Activated T-helper 9 cell treated with anti-CD3 and anti-CD28 coated beads, Interleukin-2, amount 50 U/mL, for 16 hours (primary cell): Measurements from ENCODE around the gene GRIPAP1.
"Not testable (repeated sequence)": the region's sequence is repeated elsewhere in the genome, so short reads cannot be mapped to it uniquely, and the experiment has no call there.

Experiments used
- DNase-seq: peaks from one replicate; pipeline ENCODE4 v3.0.0-alpha.2; 2020; ENCODE audit warnings: low read depth

GRIPAP1 gene

DNA sequence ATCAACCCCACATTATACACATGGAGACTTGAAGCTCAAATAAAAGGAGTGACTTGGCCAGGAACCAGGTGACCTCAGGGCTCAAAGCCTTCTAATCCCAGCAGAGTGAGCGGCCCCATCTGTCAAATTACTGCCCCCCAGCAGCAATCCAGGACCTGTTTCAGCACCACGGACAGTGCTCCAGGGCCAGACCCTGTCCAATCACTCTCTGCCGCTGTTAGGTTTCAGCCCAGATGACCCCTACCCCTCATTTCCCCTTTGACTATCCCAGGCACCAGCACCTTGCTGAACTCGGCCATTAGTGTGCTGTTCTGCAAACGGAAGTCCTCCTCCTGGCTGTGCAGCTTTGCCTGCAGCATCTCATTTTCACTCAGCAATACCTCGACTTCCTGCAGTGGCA is 5.1 kb downstream of the GRIPAP1 start:
- no peak for DNase-seq

DNA sequence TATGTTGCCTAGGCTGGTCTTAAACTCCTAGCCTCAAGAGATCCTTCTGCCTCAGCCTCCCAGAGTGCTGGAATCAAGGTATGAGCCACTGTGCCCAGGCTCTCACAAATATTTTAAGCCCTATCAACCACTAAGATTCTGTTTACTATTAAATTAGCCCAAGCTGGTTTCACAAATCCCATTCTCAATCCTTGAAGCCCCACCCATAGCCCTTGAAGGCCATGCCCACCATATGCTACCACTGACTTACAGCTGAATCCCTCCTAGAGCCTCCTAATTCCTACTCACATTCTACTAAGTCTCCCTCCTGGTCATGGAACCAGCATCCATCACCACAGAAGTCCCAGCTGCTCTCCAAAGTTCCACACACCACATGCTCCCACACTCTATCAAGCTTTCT is 9.7 kb downstream of the GRIPAP1 start:
- DNase-seq = no peak

DNA sequence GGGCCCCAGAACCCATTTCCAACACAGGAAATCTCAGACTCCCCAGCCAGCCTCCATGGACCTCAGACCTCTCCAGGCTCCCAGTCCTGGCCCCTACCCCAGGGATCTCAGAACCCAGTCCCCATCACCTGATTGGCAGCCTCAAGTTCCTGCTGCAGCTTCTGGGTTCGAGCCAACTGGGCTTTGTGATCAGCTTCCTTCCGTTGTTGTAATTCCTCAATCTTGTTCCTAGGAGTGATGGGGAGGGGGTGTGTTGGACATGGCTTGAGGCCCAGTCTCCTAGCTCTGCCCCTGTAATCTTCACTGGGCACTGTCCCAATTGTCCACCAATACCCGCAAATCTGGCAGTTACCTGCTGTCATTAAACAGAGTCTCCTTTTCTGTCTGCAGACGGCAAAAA is 12.6 kb downstream of the GRIPAP1 start:
- DNase-seq = no peak

DNA sequence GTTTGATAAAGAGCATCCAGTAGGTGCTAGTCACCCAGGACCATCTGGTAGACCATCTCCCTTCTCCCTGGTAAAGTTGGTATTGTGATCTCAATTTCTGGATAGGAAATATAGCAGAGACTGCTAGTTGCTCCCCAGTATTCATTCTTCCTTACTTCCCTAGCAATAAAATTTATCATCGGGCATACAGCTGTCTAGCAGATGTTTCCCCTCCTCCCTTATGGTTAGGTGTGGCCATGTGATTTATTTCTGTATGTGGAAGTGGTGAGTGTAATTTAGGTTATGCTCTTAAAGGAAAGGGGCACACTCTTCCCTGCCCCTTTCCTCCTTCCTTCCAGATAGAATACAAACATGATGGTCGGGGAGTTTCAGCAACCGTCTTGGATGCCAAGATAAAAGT is 18.2 kb downstream of the GRIPAP1 start:
- no peak for DNase-seq

DNA sequence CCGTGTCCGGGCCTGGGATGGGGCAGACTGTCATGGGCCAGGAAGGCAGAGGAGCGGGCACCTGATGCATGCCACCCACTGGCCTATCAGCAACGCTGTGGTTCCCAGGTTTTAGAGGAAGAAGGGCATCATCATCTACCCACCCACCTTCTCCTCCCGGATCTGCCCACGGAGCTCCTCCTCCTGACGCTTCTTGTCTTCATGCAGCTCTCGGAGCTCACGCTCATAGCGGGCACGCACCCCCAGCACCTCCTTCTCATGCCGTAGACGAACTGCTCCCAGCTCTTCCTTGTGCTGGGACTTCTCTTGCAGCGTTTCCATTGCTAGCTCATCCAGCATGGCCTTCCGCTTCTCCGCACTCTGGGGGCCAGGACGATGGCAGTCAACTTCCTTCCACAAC is 19.0 kb downstream of the GRIPAP1 start:
- DNase-seq = no peak

DNA sequence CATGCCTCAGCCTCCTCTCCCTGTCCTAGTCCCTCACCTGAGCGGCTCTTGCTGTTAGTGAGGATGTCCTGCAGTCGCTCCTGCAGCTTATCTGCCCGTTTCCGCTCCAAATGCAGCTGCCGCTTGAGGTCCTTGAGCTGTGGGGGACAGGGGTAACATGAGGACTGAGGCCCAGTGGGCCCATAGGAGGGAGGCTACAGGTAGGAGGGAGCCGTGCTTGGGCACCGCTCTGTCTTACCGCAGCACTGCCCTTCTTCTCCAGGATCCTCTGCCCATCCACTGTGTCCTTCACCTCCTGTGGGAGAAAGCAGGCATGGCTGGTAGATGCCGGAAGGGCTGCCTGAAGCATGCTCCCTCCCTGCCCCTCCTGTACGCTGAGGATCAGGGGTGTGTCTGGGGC is 20.9 kb downstream of the GRIPAP1 start:
- DNase-seq = no peak

DNA sequence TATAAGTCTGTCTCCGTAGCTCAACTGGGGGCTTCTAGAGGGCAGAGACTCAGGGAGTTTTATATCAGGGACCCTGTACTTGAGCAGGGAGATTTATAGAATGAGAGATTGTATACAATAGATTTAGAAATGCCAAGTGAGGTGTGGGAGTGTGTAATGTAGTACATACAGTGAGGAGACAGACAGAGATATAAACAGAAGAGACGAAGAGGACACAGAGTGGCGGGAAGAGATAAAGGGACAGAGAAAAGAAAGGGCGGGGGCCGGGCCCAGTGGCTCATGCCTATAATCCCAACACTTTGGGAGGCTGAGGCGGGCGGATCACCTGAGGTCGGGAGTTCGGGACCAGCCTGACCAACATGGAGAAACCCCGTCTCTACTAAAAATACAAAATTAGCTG is 21.7 kb downstream of the GRIPAP1 start:
- not testable (repeated sequence) for DNase-seq

DNA sequence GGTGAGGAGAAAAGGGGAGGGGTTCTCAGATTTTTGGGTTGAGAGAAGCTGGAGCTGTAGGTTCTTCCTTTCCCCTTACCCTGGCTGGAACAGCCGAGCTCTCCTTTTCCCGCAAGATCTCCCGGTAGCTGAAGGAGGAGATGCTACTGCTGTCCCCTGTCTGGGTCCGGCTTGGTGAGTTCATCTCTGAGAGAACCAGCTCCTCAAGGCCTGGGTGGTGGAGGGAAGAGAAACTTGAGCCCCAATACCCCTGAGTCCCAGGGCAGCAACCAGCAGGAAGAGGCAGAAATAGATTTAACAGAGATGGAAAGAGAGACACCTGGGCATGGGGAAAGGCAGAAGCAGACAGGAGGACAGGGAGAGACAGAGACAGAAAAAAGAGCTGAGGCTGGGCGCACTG is 23.8 kb downstream of the GRIPAP1 start:
- DNase-seq = no peak

DNA sequence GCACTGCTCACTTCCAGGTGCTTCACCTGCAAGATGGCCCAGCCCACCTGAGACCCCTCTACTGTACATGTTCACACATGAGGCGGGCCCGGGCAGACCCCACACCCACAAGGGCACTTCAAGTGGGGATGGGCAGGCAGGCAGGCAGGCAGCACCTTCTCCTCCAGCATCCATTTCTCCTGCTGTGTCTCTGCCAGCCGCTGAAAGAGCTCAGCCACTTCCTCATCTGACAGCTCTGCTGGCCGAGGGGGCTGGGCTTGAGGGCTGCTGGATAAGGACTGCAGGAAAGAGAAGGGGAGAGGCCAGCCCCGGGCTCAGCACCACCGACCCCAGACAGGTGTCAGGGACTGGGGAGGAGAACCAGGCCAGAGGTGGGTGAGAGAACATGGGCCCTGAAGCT is 26.0 kb downstream of the GRIPAP1 start:
- DNase-seq = no peak

DNA sequence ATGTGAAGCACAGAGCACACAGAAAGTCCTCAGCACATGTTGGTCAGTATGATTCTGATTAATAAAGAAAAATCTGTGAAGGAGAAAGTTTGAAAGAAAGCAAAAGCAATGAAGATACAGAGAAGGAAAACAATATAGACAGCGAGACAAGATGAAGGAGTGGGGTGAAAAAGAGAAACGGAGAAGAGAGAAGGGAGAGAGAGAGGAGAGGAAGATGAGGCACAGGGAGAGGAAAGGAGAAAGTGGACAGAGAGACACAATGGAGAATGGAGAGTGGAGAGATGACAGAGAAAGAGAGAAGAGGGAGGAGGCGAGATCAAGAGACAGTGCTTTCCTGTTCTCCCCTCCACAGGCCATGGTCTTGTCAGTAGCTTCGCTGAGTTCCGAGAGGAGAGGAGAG is 26.5 kb downstream of the GRIPAP1 start:
- no peak for DNase-seq

DNA sequence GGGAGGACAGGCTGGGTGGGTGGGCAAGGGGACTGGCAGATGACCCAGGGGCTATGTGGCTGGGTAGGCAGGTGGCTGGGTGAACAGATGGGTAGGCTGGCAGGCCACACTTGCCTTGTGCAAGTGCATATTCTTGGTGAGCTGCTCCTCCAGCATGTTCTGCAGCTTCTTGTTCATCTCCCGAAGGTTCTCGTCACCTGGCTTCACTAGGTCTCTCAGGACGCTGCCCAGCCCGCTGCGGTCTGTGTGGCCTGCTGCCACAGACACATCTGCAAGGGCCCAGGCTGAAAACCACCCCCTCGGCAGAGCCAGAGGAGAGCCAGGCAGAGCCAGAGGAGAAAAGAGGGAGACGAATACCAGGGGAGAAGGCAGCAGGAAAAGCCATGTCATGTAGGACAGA is 27.0 kb downstream of the GRIPAP1 start:
- DNase-seq = no peak

DNA sequence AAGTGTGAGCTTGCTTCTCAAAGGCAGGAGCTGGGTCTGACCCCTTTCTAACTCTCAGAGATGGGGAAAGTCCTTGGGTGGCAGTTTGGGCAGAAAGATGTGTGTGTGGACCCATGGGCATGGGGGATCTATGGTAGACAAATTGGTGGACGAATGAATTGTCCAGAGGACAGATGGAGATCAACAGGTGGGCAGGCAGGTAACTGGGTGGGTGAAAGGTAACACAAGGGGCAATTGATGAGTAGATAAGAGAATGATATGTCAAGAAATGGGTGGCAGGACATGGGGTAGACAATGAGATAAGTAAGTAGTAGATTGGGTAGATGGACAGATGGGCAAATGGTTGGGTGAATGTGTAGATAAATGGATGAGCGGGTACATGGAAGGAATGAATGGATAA is 27.5 kb downstream of the GRIPAP1 start:
- DNase-seq = no peak

DNA sequence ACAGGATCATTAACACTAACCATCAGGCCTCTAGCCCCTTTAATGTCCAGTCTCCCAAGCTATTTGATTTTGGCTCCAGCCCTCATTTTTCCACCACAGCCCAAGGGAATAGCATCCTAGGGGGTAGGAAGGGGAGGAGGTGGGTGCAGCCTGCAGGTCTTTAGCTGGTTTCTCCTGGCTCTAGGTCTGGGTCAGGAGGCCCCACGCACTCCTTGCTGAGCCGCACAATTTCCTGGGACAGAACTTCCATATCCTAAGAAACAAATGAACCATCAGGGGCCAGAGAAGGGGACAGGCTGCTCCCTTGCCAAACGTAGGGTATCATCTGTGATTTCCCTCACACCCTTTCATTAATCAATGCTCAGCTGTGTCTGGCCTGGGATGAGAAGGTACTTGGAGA is 28.0 kb downstream of the GRIPAP1 start:
- DNase-seq = no peak

DNA sequence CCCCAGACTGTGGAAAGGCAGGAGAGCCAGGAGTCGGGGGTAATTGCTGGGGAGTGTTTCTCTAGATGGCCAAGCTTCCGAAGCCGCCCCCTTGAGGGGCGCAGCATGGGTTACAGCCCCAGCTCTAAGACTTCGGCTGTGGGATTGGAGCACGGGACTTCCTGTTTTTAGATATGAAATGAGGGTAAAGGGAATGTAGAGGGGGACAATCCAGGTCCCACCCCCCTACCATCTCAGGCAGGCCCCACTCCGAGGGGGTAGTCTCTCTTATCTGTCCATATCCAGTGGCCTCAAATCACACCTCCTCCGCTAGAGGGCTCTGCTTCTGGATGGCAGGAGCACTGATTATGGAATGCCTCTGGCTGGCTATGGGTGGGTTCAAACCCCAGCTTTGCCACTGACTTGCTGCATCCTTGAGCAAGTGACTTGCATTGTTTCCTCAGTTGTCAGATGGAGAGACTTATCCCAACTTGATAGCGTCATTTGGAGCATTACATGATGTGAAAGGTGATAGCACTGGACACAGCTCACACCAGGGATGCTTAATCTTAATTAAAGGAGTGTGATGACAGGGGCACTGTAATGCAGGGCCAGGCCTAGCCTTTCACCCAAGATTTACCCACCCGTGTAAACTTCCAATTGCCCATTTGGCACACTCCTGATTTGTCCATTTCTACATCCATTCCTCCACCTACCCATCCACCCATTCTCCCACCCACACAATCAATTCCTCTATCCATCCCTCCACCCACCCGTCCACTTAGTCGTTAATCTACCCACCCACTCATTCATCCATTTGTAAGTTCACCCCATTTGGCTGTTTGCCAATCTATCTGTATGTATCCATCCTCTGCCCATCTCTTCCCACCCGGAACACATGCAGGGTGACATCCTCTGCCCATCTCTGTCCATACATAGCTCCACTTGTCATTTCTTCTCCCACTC is 29.6 kb downstream of the GRIPAP1 start:
- no peak for DNase-seq

DNA sequence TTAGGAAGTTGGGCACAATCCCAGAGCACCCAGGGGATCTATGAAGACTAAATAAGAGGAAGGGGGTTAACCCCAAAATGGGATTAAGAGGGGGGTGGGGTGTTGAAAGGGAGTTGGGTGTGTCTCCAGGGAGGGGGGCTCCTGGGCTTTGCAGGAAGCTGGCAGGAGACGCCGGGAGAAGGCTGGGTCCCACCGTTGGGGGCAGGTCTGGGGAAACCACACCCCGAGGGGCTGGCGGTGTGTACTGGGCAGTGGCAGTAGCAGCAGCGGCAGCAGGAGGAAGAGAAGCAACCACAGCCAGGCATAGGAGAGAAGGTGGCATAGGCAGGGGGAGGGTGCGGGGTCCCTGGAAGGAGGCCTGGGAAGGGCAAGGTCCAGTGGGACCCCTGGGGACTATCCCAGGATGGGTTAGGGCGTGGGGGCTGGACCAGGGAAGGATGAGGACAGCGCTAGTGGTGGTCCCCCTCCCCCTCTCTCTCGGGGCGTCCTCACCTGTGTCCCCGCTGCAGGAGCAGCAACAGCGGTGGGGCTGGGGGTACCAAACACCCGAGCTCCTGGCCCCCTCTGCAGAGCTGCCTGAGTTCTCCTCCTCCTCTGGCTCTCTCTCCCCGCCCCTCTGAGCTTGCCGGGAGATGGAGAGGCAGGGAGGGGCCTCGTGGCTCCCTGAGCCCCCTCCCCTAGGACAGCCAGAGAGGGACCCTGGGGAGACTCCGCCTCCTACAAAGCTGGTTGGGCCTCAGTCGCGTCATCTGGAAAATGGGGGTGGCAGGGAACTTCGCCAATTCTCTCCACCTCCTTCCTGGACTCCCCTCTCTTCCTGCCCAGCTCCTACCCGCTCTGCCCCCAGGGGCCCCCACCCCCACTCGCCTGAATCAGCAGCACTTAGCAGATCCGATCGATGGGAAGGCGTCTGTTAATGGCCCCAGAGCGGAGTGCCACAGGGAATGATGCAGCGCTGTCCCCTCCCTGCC is 30.5 kb downstream of the GRIPAP1 start, which contains the start of gene KCND1:
Gene KCND1, minus strand, starts transcription at position 596 of the 971 bp plus-strand sequence. CDS start 1,573 bp downstream, outside the sequence.
- DNase-seq = no peak

DNA sequence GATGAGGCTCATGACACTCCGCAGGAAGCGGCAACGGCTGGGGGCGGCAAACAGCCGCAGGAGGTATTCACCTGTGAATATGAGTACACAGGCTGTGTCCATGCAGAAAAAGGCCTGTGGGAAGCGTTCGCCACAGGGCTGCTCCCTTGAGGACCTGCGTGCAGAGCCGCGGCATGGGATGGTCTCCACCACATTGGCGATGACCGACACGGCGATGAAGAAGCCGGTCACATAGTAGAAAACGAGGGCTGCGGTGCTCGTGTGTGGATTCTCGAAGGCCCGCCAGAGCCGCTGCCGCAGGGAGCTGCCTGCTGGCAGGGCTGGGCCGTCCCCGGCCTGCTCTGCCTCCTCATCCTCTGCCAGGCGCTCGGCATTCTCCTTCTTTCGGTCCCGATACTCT is 32.6 kb downstream of the GRIPAP1 start:
- DNase-seq = no peak

DNA sequence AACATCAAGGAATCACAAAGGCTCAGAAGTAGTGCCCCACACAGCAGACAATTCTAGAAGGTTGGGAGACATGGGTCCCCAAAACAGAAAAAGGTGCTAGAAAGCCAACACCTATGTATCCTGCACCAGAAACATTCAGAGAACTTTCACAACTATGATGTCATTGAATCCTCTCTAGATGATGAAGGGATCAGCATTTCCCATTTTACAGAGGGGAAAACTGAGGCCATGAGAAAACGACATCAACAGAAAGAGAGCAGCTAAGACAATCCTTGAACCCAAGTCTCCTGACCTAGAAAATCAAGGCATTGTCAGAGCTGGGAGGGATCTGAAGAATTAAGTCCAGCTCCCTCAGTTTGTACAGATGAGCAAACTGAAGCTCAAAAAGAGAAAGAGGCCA is 33.7 kb downstream of the GRIPAP1 start:
- no peak for DNase-seq

DNA sequence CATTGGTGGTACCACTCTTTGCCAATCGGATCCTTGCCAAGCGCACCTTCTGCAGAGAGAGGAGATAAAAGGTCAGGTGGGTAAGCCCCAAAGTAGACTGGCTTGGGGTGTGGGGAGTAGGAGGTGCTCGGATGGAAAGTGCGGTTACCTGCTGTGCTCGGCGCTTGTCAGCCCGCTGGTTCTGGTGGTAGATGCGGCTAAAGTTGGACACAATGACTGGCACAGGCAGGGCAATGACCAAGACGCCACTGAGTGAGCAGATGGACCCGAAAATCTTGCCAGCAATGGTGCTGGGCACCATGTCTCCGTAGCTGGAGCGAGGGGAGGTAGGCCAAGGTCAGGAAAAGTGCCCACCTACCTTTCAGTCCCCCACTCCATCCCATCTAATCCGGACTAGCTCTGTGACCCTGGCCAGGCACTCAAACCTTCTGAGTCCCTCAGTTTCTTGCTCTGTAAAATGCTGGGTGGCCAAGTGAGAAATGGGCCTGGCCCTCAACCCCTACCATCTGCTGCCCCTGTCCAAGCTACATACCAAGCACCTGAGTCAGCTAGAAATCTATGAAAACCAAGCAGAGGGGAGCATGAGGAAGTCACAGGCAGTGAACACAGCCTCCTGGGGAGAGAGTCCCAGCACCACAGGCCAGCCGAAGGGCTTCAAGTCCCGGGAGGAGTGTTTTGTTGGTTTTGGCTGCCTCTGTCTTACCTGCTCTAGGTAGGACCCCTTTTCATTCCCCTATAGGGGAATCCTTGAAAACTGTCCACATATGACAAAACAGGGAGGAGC is 35.1 kb downstream of the GRIPAP1 start:
- no peak for DNase-seq

DNA sequence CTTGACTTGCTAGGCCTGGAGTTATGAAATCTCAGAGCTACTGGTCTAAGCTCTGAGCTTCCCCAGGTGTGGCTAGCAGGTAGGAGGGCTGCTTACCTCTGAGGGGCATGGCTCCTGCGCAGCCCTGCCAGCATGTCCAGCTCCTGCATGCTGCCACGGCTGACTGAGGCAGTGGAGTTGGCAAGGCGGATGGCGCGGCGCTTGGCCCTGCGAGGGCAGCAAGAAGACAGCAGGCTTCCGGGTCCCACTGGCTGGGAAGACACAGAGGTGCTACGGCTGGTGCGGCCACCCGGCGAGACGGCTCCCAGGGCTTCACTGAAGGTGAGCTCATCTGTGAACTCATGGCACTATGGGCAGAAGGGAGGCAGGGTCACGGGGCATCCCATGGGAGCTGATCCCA is 36.1 kb downstream of the GRIPAP1 start:
- no peak for DNase-seq

DNA sequence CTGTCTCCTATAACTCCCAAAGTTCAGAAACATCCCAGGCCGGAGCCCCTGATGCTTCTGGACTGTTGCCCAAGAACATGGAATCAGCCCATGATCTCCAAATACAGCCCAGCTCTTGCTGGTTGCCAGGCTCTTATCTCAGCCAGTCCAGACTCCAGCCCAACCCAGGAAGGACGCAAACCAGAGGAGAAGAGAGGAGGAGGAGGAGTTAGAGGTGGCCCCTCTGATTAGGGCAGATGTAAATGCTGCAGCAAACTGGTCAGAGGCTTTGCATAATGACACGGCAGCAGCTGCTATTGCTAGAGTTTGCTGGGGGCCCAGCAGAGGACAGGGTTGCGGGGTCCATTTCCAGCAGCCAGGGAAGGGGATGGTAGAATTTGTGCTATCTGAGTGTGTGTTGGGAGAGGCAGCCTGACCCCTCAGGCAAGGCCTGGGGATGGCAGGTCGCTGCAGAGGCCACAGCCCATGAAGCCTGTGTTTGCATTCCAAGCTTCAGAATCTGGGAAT is 40.4 kb downstream of the GRIPAP1 start:
- DNase-seq = no peak

DNA sequence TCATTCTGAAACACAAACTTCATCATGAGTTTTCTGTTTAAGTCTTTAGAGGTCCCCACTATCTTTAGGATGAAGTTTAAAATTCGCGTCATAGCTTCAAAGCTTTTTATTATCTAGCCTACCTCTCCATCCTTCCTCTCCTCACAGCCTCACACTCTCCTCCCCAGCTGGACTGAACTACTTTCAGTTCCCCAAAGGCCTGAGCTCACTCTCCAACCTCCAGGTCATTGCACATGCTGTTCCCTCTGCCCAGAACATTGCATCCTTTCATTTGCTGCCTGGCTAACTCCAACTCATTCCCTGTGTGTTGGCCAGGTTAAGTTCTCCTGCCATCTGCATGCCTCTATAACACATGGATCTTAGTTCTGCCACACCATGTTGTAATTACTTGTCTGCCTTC is 41.8 kb downstream of the GRIPAP1 start:
- no peak for DNase-seq

DNA sequence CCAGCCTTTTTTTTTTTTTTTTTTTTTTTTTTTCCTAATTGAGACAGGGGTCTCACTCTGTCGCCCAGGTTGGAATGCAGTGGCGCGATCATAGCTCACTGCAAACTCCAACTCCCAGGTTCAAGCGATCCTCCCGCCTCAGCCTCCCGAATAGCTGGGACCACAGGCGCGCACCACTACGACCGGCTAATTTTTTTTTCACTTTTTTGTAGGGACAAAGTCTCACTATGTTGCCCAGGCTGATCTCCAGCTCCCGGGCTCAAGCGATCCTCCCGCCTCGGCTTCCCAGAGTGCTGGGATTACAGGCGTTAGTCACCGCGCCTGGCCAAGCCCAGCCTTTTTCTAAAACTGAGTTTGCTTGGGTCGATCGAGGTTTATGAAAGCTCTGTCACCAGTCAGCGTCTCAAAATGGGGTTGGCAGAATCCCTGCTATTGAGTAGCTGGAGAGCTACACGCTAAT is 43.4 kb downstream of the GRIPAP1 start:
- no peak for DNase-seq
